Liver (tissue), 9 donors: Measurements from ENCODE around the gene ZNF687. TPM values are rescaled to one million over a fixed set of nuclear protein-coding genes. Genes with fewer than 3 reads are reported as not detected.

Experiments
- DNase-seq: peaks from one replicate; pipeline ENCODE4 v3.0.0-alpha.2; 2017; ENCODE audit warnings: low spot score
- H3K27ac ChIP-seq, 2 donors: one replicate each; pipeline ENCODE4 v1.7.0; 2013; ENCODE audit warnings: inconsistent platforms in 2 of 2, low read length in 2 of 2, control low read depth in 1 of 2, low read depth in 1 of 2, mild to moderate bottlenecking in 1 of 2
- H3K27me3 ChIP-seq, 4 donors: one replicate each; pipeline versions ENCODE4 v1.6.1 to v1.7.0; 2013; ENCODE audit warnings: low read length in 3 of 4, inconsistent platforms in 1 of 4, mild to moderate bottlenecking in 1 of 4, moderate library complexity in 1 of 4; ENCODE audit not compliant: control insufficient read depth in 4 of 4, insufficient read depth in 4 of 4
- H3K36me3 ChIP-seq, 4 donors: one replicate each; pipeline versions ENCODE4 v1.6.1 to v1.7.0; 2013; ENCODE audit warnings: low read length in 3 of 4, mild to moderate bottlenecking in 3 of 4, low read depth in 1 of 4, moderate library complexity in 1 of 4; ENCODE audit not compliant: control insufficient read depth in 4 of 4, insufficient read depth in 3 of 4
- H3K4me1 ChIP-seq, 4 donors: one replicate each; pipeline versions ENCODE4 v1.6.1 to v1.7.0; 2013; ENCODE audit warnings: low read length in 3 of 4, mild to moderate bottlenecking in 3 of 4, moderate library complexity in 1 of 4; ENCODE audit not compliant: control insufficient read depth in 4 of 4, insufficient read depth in 4 of 4
- H3K4me3 ChIP-seq, 3 donors: one replicate each; pipeline versions ENCODE4 v1.6.1 to v1.7.0; 2013; ENCODE audit warnings: low read length in 3 of 3, control low read depth in 1 of 3, low read depth in 1 of 3, mild to moderate bottlenecking in 1 of 3
- H3K9ac ChIP-seq, 2 donors: one replicate each; pipeline ENCODE4 v1.7.0; 2013; ENCODE audit warnings: low read length in 2 of 2, mild to moderate bottlenecking in 2 of 2, moderate library complexity in 2 of 2, control low read depth in 1 of 2, low read depth in 1 of 2
- H3K9me3 ChIP-seq, 4 donors: one replicate each; pipeline versions ENCODE4 v1.6.1 to v1.7.0; 2013; ENCODE audit warnings: low read length in 3 of 4; ENCODE audit not compliant: control insufficient read depth in 4 of 4
- ATF3 ChIP-seq: IDR thresholded peaks from 2 replicates; pipeline ENCODE4 v1.6.1; 2016; ENCODE audit warnings: antibody characterized with exemption
- CTCF ChIP-seq: fragments of 150-350 bp; IDR thresholded peaks from 2 replicates; pipeline ENCODE4 v1.5.1; 2017; ENCODE audit warnings: improper control_type of control experiment, low read depth, low read length; ENCODE audit not compliant: missing input control
- EGR1 ChIP-seq, 2 donors: IDR thresholded peaks; 2 replicates each; pipeline ENCODE4 v1.6.1; 2016 to 2018; ENCODE audit warnings: antibody characterized with exemption in 2 of 2, low read depth in 2 of 2
- FOXA1 ChIP-seq: IDR thresholded peaks from 2 replicates; pipeline ENCODE4 v1.6.1; 2016; ENCODE audit warnings: antibody characterized with exemption
- FOXA2 ChIP-seq: IDR thresholded peaks from 2 replicates; pipeline ENCODE4 v1.6.1; 2016; ENCODE audit warnings: antibody characterized with exemption
- GABPA ChIP-seq, 2 donors: IDR thresholded peaks in 1 of 2; conservative IDR thresholded peaks in 1 of 2; 2 replicates each; pipeline ENCODE4 v1.6.1; 2016; ENCODE audit warnings: antibody characterized with exemption in 2 of 2, mild to moderate bottlenecking in 1 of 2, moderate library complexity in 1 of 2
- HNF4A ChIP-seq, 2 donors: conservative IDR thresholded peaks; 2 replicates each; pipeline ENCODE4 v1.6.1; 2016; ENCODE audit warnings: antibody characterized with exemption in 2 of 2, mild to moderate bottlenecking in 2 of 2
- HNF4G ChIP-seq: IDR thresholded peaks from 2 replicates; pipeline ENCODE4 v1.6.1; 2016; ENCODE audit warnings: antibody characterized with exemption
- JUND ChIP-seq, 2 donors: IDR thresholded peaks; 2 replicates each; pipeline ENCODE4 v1.6.1; 2016; ENCODE audit warnings: antibody characterized with exemption in 2 of 2
- MAX ChIP-seq: IDR thresholded peaks from 2 replicates; pipeline ENCODE4 v1.6.1; 2016; ENCODE audit warnings: antibody characterized with exemption
- NR2F2 ChIP-seq: IDR thresholded peaks from 2 replicates; pipeline ENCODE4 v1.6.1; 2016; ENCODE audit warnings: antibody characterized with exemption
- RAD21 ChIP-seq, 2 donors: IDR thresholded peaks; 2 replicates each; pipeline ENCODE4 v1.6.1; 2016; ENCODE audit warnings: antibody characterized with exemption in 2 of 2, mild to moderate bottlenecking in 2 of 2
- REST ChIP-seq: IDR thresholded peaks from 2 replicates; pipeline ENCODE4 v1.6.1; 2016; ENCODE audit warnings: antibody characterized with exemption, mild to moderate bottlenecking
- RXRA ChIP-seq, 2 donors: IDR thresholded peaks; 2 replicates each; pipeline ENCODE4 v1.6.1; 2017 to 2018; ENCODE audit warnings: antibody characterized with exemption in 2 of 2, mild to moderate bottlenecking in 1 of 2
- SP1 ChIP-seq: IDR thresholded peaks from 2 replicates; pipeline ENCODE4 v1.6.1; 2018; ENCODE audit warnings: antibody characterized with exemption, mild to moderate bottlenecking
- TAF1 ChIP-seq: conservative IDR thresholded peaks from 2 replicates; pipeline ENCODE4 v1.6.1; 2016; ENCODE audit warnings: antibody characterized with exemption, mild to moderate bottlenecking
- YY1 ChIP-seq: IDR thresholded peaks from 2 replicates; pipeline ENCODE4 v1.6.1; 2016; ENCODE audit warnings: antibody characterized with exemption, mild to moderate bottlenecking
- ZBTB33 ChIP-seq: IDR thresholded peaks from 2 replicates; pipeline ENCODE4 v1.6.1; 2016; ENCODE audit warnings: antibody characterized with exemption
- WGBS: extraction: QIAGEN DNeasy Blood & Tissue Kit; methylation state at CpG from one replicate; pipeline ENCODE4 v1.1.7; 2013; 5-methylcytosine and 5-hydroxymethylcytosine counted together
- polyA plus RNA-seq, 2 donors: library from polyadenylated mRNA; stranded (reverse) in 1 of 2; unstranded in 1 of 2; fragments of 200-250 nt in 1 of 2; fragments of >200 nt in 1 of 2; fragmentation: Nextera tagmentation in 1 of 2; extraction: Ambion mirVana in 1 of 2; gene quantifications; one replicate each; pipeline versions ENCODE4 v1.2.1 to v1.2.3, GENCODE V29; 2013 to 2015
- total RNA-seq, 2 donors: library from RNA; depleted of rRNA; stranded (reverse); fragments of >200 nt; gene quantifications; one replicate each; pipeline ENCODE4 v1.2.3, GENCODE V29; 2014
- donor health status: healthy.
- donor health status: healthy.
- donor health status: healthy.
- donor health status: healthy.
- donor health status: healthy.

ZNF687 gene
- total and polyA plus RNA-seq, 4 donors, result 2.7 to 9.7 (median 7.9) TPM

GRCh38 chr1:151327223-151327902 is 45.3 kb downstream of the ZNF687 start, which contains the start of gene PI4KB:
Gene PI4KB, minus strand, starts transcription at chr1:151327416. Its CDS starts 10,935 bp downstream, at chr1:151316481.
- WGBS, result under 1% methylated on average over 40 of the region's 40 CpGs
- H3K4me3 ChIP-seq, result peak within 1 kb of the TSS; percentile 71 to 90 (median 88)
- peak; percentile 92 for DNase-seq
- H3K4me1 ChIP-seq, result peaks cover 0 to 30% (median 20%) of the 10 kb centered on the region in 4 donors
- H3K27ac ChIP-seq, result peak within 1 kb of the TSS; percentile 65 to 85
- H3K36me3 ChIP-seq, result peaks cover 0 to 10% (median 4%) of the 10 kb centered on the region in 4 donors
- no peak for TF ChIP-seq HNF4G
- peak; percentile 85 for TF ChIP-seq REST
- TF ChIP-seq ATF3, result no peak
- no peak for TF ChIP-seq FOXA2
- peak in 1 of 2 donors; percentile 36 for TF ChIP-seq GABPA (IDR thresholded peaks at IDR 0.05 in 1 of 2, conservative IDR thresholded peaks at IDR 0.05 in 1 of 2)
- peak in 1 of 2 donors; percentile 16 for TF ChIP-seq EGR1 (IDR thresholded peaks at IDR 0.05; ENCODE audit: low read depth in 2 of 2)
- TF ChIP-seq FOXA1, result no peak
- peak in 1 of 2 donors; percentile 52 for TF ChIP-seq RXRA (IDR thresholded peaks at IDR 0.05)
- TF ChIP-seq JUND (IDR thresholded peaks at IDR 0.05), result peak in 1 of 2 donors; percentile 39
- peak; percentile 74 for TF ChIP-seq ZBTB33
- peak; percentile 69 for TF ChIP-seq SP1
- TF ChIP-seq TAF1, result peak; percentile 57
- TF ChIP-seq NR2F2, result no peak
- peak; percentile 30 to 45 for TF ChIP-seq RAD21 (IDR thresholded peaks at IDR 0.05)
- TF ChIP-seq MAX, result peak; percentile 17
- no peak for TF ChIP-seq YY1
- peak; percentile 34 to 37 for TF ChIP-seq HNF4A (conservative IDR thresholded peaks at IDR 0.05)
- TF ChIP-seq CTCF, result no peak
- H3K9me3 ChIP-seq, result no peaks in the 10 kb centered on the region
- H3K27me3 ChIP-seq, result no peaks in the 10 kb centered on the region
- peak within 1 kb of the TSS; percentile 70 to 90 for H3K9ac ChIP-seq
